Activated CD8-positive, alpha-beta memory T cell treated with anti-CD3 and anti-CD28 coated beads for 36 hours (primary cell): ENCODE results near the gene WWP2. TPM values are rescaled to one million over a fixed set of nuclear protein-coding genes. Genes with fewer than 3 reads are reported as not detected.

Experiments
- CTCF ChIA-PET: fragments of 350-600 bp; sonication (Branson Sonifier 250); formaldehyde crosslinking; loops from one replicate; lab custom pipeline; 2021; ENCODE audit warnings: antibody characterized with exemption; lab: Charles Lee
- POLR2A ChIA-PET: fragments of 350-600 bp; sonication (Branson Sonifier 250); formaldehyde crosslinking; loops from one replicate; lab custom pipeline; 2021; ENCODE audit warnings: antibody characterized with exemption; lab: Charles Lee
- total RNA-seq, 2 experiments: library from RNA; stranded (reverse); gene quantifications; one replicate each; pipeline ENCODE4 v1.2.3, GENCODE V29; 2021

The WWP2 gene
- total RNA-seq, 2 experiments from 2014 or later: 36.1 to 36.3 TPM

GRCh38 chr16:69928856-69929400 is 166.8 kb downstream of the WWP2 start:
- POLR2A ChIA-PET: no interaction called here
- CTCF ChIA-PET: interaction anchor here (1.7 to 1.9 kb wide), 2 partner anchors 10 to 44 kb away, joined by 5 to 9 read pairs; no protein-coding TSS in a partner anchor

GRCh38 chr16:69929480-69929879 is 167.3 kb downstream of the WWP2 start:
- ChIA-PET POLR2A (no interaction called here), CTCF (interaction anchor here (0.9 to 1.9 kb wide), 4 partner anchors 10 to 128 kb away, joined by 3 to 9 read pairs (median 4); no protein-coding TSS in a partner anchor)

DNA sequence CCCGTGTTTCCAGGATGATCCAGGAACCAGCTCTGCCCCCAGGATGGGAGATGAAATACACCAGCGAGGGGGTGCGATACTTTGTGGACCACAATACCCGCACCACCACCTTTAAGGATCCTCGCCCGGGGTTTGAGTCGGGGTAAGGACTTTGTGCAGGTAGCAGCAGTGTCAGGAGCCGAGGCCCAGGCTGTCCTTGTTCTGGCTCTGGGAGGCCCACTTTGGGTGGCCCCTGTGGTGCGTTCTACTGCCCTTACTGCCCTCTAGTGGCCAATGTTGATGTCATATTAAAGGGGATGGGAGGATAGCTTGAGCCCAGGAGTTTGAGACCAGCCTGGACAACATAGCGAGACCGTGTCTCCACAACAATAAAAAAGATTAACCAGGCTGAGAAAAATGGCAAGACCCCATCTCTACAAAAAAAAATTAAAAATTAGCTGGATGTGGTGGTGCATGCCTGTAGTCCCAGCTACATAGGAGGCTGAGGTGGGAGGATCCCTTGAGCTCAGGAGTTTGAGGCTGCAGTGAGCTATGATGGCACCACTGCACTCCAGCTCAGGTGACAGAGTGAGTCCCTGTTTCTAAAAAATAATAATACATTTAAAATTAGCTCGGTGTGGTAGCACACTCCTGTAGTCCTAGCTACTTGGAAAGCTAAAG is 168.1 kb downstream of the WWP2 start:
- POLR2A ChIA-PET: no interaction called here
- CTCF ChIA-PET: interaction anchor here (0.6 to 1.9 kb wide), 14 partner anchors 11 to 356 kb away, joined by 3 to 9 read pairs (median 4); no protein-coding TSS in a partner anchor

GRCh38 chr16:69931631-69932030 is 169.5 kb downstream of the WWP2 start:
- ChIA-PET CTCF (no interaction called here), POLR2A (no interaction called here)

DNA sequence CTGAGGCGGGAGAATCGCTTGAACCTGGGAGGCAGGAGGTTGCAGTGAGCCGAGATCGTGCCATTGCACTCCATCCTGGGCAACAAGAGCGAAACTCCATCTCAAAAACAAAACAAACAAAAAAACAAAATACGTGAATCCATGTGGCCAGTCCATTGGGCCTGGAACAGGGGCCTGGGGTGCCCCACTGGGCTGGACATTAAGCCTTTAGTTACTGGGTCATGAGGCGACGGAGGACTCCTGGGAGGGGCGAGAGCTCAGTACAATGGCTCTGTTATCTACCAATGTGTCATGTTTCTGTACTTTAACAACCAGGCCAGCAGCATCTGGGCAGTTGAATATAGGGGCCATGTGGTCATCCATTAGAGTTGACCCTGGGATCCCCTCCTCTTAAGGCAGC is 170.1 kb downstream of the WWP2 start:
- ChIA-PET POLR2A (no interaction called here), CTCF (no interaction called here)

GRCh38 chr16:69932691-69933392 is 170.7 kb downstream of the WWP2 start:
- ChIA-PET POLR2A (no interaction called here), CTCF (no interaction called here)

DNA sequence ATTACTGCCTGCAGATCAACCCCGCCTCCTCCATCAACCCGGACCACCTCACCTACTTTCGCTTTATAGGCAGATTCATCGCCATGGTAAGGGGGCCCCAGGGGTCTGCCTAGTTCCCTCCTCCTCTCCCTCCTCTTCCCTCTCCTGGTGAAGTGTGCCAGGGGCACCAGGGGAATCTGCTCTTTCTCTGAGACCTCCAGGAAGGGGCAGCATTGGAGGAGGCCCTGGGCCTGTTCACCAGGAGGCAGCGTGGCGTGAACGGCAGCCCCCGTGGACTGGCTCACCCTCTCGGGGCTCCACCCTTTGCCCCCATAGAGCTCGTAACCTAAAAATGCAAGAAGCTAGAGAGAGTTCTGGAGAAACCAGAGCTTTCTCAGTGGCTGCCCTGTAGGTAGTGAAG is 171.9 kb downstream of the WWP2 start:
- CTCF ChIA-PET: no interaction called here
- POLR2A ChIA-PET: no interaction called here

DNA sequence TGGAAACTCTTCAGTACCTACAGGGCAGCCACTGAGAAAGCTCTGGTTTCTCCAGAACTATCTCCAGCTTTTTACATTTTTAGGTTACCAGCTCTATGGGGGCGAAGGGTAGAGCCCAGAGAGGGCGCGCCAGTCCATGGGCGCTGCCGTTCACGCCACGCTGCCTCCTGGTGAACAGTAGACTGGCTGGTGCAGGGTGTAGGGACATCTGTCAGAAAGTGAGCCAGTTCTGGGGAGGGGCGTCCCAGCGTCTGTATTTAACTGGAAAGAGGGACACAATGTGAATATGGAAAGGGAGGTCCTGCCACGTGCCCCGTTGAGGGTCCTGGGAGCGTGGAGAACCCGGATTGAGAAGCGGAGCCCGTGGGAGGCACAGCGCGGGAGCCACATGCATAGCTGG is 172.6 kb downstream of the WWP2 start:
- ChIA-PET POLR2A (no interaction called here), CTCF (no interaction called here)

GRCh38 chr16:69935278-69935711 is 173.2 kb downstream of the WWP2 start:
- CTCF ChIA-PET: no interaction called here
- POLR2A ChIA-PET: no interaction called here

GRCh38 chr16:69935740-69936139 is 173.6 kb downstream of the WWP2 start:
- POLR2A ChIA-PET: no interaction called here
- CTCF ChIA-PET: no interaction called here

DNA sequence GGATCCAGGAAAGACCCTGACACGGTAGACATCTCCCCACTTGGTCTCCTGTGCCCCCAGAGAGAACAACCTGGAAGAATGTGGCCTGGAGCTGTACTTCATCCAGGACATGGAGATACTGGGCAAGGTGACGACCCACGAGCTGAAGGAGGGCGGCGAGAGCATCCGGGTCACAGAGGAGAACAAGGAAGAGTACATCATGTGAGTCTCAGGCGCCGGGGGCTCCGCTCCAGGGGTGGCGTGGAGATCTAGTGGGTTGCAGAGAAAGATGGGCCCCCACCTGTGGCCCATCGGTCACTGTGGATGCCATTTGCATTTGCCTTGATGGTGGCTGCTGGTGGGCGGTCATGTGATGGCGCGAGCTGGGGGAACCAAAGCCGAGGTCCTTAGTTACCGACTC is 174.1 kb downstream of the WWP2 start:
- POLR2A ChIA-PET: no interaction called here
- CTCF ChIA-PET: no interaction called here

DNA sequence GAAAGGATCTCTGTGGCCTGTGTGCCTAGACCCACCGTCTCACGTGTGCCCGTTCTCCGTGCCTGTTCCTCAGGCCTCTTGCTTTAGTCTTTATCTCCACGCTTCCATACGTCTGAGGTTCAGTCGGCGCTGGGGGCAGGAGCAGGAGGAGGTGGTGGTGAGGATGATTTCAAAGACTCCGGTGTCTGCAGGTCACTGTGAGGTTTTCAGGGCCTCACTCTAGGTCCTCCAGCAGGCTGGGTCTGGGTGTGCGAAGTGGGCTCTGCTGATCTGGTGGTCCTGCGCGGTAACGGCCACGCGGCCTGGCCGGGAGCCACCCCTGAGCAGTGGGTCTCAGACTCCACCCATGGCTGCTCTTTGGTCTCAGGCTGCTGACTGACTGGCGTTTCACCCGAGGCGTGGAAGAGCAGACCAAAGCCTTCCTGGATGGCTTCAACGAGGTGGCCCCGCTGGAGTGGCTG is 174.6 kb downstream of the WWP2 start:
- ChIA-PET POLR2A (no interaction called here), CTCF (no interaction called here)

DNA sequence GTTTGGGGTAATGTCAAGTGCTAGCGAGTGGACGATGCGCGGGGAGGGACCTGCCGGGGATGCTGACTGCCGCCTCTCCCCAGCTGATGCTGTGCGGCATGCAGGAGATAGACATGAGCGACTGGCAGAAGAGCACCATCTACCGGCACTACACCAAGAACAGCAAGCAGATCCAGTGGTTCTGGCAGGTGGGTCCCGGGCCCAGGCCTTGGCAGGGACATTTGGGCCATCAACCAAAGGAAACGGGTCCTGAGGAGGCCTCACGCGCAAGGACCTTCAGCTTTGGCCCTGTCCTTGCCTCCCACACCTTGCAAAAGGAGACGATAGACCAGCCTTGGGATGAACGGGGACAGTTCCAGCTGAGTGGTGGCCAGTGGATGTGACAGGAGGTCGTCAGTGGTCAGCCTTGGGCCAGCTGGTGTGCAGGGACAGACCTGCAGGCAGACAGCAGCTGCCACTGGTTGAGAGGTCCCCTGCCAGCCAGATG is 175.4 kb downstream of the WWP2 start:
- CTCF ChIA-PET: no interaction called here
- POLR2A ChIA-PET: no interaction called here

GRCh38 chr16:69938981-69939820 is 177.1 kb downstream of the WWP2 start:
- ChIA-PET POLR2A (no interaction called here), CTCF (no interaction called here)

- POLR2A ChIA-PET: no interaction called here
- CTCF ChIA-PET: no interaction called here
Measured at GRCh38 chr16:69939821-69940585, 177.9 kb downstream of the WWP2 start.

DNA sequence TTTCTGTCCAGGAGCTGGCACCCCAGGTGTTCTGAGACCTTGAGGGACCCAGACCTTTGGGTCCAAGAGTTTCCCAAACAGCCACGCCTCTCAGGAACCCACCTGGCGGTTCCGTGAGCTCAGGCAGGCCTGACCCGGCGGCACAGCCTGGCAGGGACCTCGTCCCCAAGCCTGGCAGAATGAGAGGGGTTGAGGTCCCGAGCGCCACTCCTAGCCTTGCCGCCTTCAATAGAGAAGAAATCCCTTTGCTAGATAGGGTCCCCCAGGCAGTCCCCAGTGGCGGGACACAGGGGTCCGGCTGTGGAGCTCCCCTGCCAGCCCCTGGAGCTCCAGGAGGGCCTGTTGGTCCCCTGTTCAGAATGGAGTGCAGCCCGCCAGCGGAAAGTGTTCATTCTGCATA is 178.5 kb downstream of the WWP2 start:
- POLR2A ChIA-PET: no interaction called here

DNA sequence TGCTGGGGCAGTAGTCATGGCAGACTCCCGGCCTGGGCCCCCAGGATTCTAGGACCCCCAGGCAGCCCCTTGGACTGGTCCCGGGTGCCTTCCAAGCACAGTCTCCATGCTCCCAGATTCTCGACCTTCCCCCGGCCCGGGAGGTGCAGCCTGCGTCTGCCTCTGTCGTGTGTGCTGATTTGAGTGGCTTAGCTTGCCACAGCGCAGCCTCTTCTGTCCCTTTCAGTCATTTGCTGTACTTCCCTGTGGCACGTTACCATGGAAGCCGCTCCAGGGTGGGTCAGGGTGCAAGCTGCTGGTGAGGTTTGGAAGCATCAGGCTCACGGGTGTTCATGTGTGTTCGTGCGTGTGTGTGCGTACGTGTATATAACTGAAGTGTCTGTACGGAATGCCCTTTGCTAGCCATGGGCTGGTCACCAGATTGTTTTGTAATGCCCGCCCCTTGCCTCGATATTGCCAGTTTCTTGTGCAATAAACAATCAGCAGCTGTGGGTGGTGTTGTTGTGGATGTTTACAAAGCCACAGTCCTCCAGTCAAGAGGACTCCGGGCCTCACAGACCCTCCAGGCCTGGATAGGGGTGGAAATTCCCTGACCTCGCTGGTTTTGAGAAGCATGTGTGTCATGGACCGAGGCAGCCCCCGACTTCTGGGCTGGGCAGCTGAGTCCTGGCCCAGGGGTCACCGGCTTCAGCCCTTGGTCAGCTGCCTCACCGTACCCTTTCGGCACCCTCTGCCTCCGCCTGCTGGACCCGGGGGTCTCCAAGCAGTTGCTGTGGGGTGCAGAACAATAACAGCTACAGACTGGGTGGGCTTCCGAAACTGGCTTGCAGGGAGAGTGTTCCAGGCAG is 179.3 kb downstream of the WWP2 start:
- ChIA-PET CTCF (interaction anchor here (1.1 kb wide), 1 partner anchor 11 kb away, joined by 3 read pairs; no protein-coding TSS in a partner anchor), POLR2A (no interaction called here)

More for the DNA sequence above, 178.5 kb downstream of the WWP2 start:
- CTCF ChIA-PET: no interaction called here

DNA sequence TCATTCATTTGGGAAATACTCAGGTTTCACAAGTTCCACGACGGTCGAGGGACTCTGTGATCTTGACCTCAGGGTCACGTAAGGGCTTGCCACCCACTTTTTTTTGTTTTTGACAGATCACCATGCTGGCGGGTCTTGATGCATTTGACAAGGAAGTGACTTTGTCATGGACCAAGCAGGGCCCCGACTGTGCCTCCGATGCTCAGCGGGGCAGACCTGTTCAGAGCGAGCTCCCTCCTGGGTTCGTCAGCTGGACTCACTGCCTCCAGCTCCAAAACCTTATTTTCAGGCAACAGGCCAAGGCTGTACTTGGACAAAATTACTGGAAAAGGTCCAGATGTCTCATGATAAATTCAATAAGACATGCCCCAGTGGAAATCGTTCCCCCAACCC is 180.0 kb downstream of the WWP2 start:
- ChIA-PET POLR2A (no interaction called here), CTCF (interaction anchor here (1.1 kb wide), 1 partner anchor 12 kb away, joined by 3 read pairs; no protein-coding TSS in a partner anchor)
